ENCODE data around the gene CREB1.

DNA sequence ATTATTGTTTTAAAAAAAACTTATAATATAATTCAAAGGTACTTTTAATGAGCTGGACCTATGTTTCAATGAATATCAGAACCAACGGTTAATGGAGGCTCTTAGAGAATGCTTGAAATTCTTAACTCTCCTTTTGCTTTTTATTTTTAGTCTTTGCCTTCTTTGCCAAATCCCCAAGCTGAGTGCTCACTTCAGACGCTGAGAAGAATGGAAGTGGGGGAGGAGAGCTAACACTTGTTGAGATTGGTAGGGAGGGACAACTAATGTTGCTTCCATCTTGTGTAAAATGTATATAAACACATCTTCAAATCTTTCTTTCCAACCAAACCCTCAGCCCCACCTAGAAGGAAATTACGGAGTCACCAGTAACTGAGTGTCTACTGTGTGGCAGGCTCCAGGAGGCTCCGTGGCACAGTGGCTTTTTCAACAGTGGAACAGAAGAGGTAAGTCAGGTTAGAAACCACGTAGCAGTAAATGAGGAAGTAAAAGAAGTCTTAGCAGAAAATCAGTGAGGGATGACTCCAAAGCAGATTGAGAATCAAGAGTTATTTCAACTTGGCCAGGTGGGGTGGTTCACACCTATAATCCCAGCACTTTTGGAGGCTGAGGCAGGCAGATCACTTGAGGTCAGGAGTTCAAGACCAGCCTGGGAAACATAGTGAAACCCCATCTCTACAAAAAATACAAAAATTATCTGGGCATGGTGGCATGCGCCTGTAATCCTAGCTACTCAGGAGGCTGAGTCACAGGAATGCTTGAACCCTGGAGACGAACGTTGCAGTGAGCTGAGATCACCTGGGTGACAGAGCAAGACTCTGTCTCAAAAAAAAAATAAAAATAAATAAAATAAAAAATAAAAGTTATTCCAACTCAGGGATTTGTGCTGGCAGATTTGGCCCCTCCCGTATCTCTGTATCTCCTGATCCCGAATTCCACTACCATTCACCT, 45.0 kb upstream of the CREB1 start:
- TF ChIP-seq, protein P1, sequence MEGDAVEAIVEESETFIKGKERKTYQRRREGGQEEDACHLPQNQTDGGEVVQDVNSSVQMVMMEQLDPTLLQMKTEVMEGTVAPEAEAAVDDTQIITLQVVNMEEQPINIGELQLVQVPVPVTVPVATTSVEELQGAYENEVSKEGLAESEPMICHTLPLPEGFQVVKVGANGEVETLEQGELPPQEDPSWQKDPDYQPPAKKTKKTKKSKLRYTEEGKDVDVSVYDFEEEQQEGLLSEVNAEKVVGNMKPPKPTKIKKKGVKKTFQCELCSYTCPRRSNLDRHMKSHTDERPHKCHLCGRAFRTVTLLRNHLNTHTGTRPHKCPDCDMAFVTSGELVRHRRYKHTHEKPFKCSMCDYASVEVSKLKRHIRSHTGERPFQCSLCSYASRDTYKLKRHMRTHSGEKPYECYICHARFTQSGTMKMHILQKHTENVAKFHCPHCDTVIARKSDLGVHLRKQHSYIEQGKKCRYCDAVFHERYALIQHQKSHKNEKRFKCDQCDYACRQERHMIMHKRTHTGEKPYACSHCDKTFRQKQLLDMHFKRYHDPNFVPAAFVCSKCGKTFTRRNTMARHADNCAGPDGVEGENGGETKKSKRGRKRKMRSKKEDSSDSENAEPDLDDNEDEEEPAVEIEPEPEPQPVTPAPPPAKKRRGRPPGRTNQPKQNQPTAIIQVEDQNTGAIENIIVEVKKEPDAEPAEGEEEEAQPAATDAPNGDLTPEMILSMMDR (IDR thresholded peaks at IDR 0.05) = no peak
- TF ChIP-seq POLR2A (IDR thresholded peaks at IDR 0.05) = no peak
